MM.1S (cell line): ENCODE measurements around the gene MYLK3.

ENCODE experiments used
- DNase-seq: peaks from one replicate; pipeline ENCODE4 v3.0.0-alpha.2; 2015
- H2AFZ ChIP-seq: fragments of 300-600 bp; sonication (generic); 2 replicates; pipeline ENCODE4 v1.6.0; 2016; ENCODE audit warnings: antibody characterized with exemption, low read length
- H3F3A ChIP-seq: fragments of 300-600 bp; sonication (generic); 2 replicates; pipeline ENCODE4 v1.6.1; 2016; ENCODE audit warnings: mild to moderate bottlenecking, antibody characterized with exemption, low read length, moderate library complexity, mixed read lengths; ENCODE audit not compliant: insufficient read depth
- H3K27ac ChIP-seq: fragments of 300-600 bp; sonication (generic); 2 replicates; pipeline ENCODE4 v1.5.1; 2016; ENCODE audit warnings: mild to moderate bottlenecking, low read length
- H3K27me3 ChIP-seq: fragments of 300-600 bp; sonication (generic); replicated peaks from 2 replicates; pipeline ENCODE4 v1.6.0; 2016; ENCODE audit warnings: low read length; ENCODE audit not compliant: insufficient read depth
- H3K36me3 ChIP-seq: fragments of 300-600 bp; sonication (generic); replicated peaks from 2 replicates; pipeline ENCODE4 v1.6.1; 2016; ENCODE audit warnings: mild to moderate bottlenecking, low read length, mixed read lengths; ENCODE audit not compliant: insufficient read depth
- H3K4me1 ChIP-seq: fragments of 300-600 bp; sonication (generic); 2 replicates; pipeline ENCODE4 v1.6.1; 2016; ENCODE audit warnings: low read length, mixed read lengths
- H3K4me2 ChIP-seq: fragments of 300-600 bp; sonication (generic); 2 replicates; pipeline ENCODE4 v1.6.0; 2016; ENCODE audit warnings: low read depth, low read length
- H3K4me3 ChIP-seq: fragments of 300-600 bp; sonication (generic); 2 replicates; pipeline ENCODE4 v1.5.1; 2016; ENCODE audit warnings: low read length, mixed read lengths
- H3K79me2 ChIP-seq: fragments of 300-600 bp; sonication (generic); 2 replicates; pipeline ENCODE4 v1.6.1; 2016; ENCODE audit warnings: mixed run types, low read length, mixed read lengths
- H3K9ac ChIP-seq: fragments of 300-600 bp; sonication (generic); 2 replicates; pipeline ENCODE4 v1.6.1; 2016; ENCODE audit warnings: low read length, mixed read lengths
- H3K9me2 ChIP-seq: fragments of 300-600 bp; sonication (generic); replicated peaks from 2 replicates; pipeline ENCODE4 v1.6.1; 2016; ENCODE audit warnings: mild to moderate bottlenecking, low read length, mixed read lengths; ENCODE audit not compliant: insufficient read depth
- H3K9me3 ChIP-seq: fragments of 300-600 bp; sonication (generic); replicated peaks from 2 replicates; pipeline ENCODE4 v1.6.1; 2016; ENCODE audit warnings: mild to moderate bottlenecking, low read length, mixed read lengths; ENCODE audit not compliant: insufficient read depth
- H4K20me1 ChIP-seq: fragments of 300-600 bp; sonication (generic); 2 replicates; pipeline ENCODE4 v1.6.1; 2016; ENCODE audit warnings: mild to moderate bottlenecking, low read length, moderate library complexity, mixed read lengths; ENCODE audit not compliant: insufficient read depth
- CTCF ChIP-seq: fragments of 300-600 bp; sonication (generic); IDR thresholded peaks from 2 replicates; pipeline ENCODE4 v1.5.1; 2016; ENCODE audit warnings: antibody characterized with exemption, low read length, mixed read lengths
- EZH2 ChIP-seq: fragments of 300-600 bp; sonication (generic); optimal IDR thresholded peaks from 2 replicates; pipeline ENCODE3; 2017; ENCODE audit warnings: low read depth, mild to moderate bottlenecking, antibody characterized with exemption, low read length, mixed read lengths
- EZH2phosphoT487 ChIP-seq: fragments of 300-600 bp; sonication (generic); IDR thresholded peaks from 2 replicates; pipeline ENCODE4 v1.6.1; 2018; ENCODE audit warnings: antibody characterized with exemption, low read length

MYLK3 gene

GRCh38 chr16:46709469-46710005 lies 38.6 kb downstream of the MYLK3 start:
- H3K9ac ChIP-seq, result no peak overlapping the region
- no peak for DNase-seq
- H3K4me1 ChIP-seq, result no peaks in the 10 kb centered on the region; the same call in 1 of the 2 replicates
- no peaks in the 10 kb centered on the region for H4K20me1 ChIP-seq
- H3K27ac ChIP-seq, result no peak overlapping the region
- no peaks in the 10 kb centered on the region for H3K36me3 ChIP-seq
- H3K4me3 ChIP-seq, result no peak overlapping the region
- H3K27me3 ChIP-seq, result no peaks in the 10 kb centered on the region
- H3K79me2 ChIP-seq, result no peaks in the 10 kb centered on the region
- no peak overlapping the region for H2AFZ ChIP-seq
- no peaks in the 10 kb centered on the region for H3K9me3 ChIP-seq
- TF ChIP-seq EZH2, result no peak
- no peak for TF ChIP-seq CTCF
- TF ChIP-seq EZH2phosphoT487, result no peak
- no peaks in the 10 kb centered on the region for H3K9me2 ChIP-seq
- no peaks in the 10 kb centered on the region for H3F3A ChIP-seq
- H3K4me2 ChIP-seq, result no peak overlapping the region

- no peaks in the 10 kb centered on the region for H3K27me3 ChIP-seq
- no peaks in the 10 kb centered on the region for H4K20me1 ChIP-seq
- no peaks in the 10 kb centered on the region for H3K36me3 ChIP-seq
- no peak for DNase-seq
- H3K79me2 ChIP-seq, result no peaks in the 10 kb centered on the region
- H3K4me2 ChIP-seq, result no peak overlapping the region
- no peak overlapping the region for H3K4me3 ChIP-seq
- H3K27ac ChIP-seq, result no peak overlapping the region
- H2AFZ ChIP-seq, result no peak overlapping the region
- H3F3A ChIP-seq, result no peaks in the 10 kb centered on the region
- H3K9me3 ChIP-seq, result no peaks in the 10 kb centered on the region
- H3K9me2 ChIP-seq, result no peaks in the 10 kb centered on the region
- no peak for TF ChIP-seq EZH2
- TF ChIP-seq EZH2phosphoT487, result no peak
- TF ChIP-seq CTCF, result no peak
- H3K9ac ChIP-seq, result no peak overlapping the region
- H3K4me1 ChIP-seq, result no peaks in the 10 kb centered on the region
Observed at GRCh38 chr16:46706642-46707041, 41.5 kb downstream of the MYLK3 start.

GRCh38 chr16:46702030-46702429 lies 46.1 kb downstream of the MYLK3 start:
- Histone ChIP-seq H3K9me2 (no peaks in the 10 kb centered on the region), H3K27me3 (no peaks in the 10 kb centered on the region), H4K20me1 (no peaks in the 10 kb centered on the region), H3F3A (no peaks in the 10 kb centered on the region), H3K9me3 (no peaks in the 10 kb centered on the region), H3K79me2 (no peaks in the 10 kb centered on the region), H3K36me3 (peaks cover 8% of the 10 kb centered on the region; the same call in 1 of the 2 replicates), H3K9ac (no peak overlapping the region), H3K27ac (no peak overlapping the region), H3K4me3 (no peak overlapping the region), H3K4me1 (no peaks in the 10 kb centered on the region), H3K4me2 (no peak overlapping the region), H2AFZ (no peak overlapping the region)
- TF ChIP-seq EZH2 (no peak), EZH2phosphoT487 (no peak), CTCF (no peak)
- DNase-seq, result no peak
